Measurements from ENCODE around the gene INTS11. TPM values are rescaled to one million over a fixed set of nuclear protein-coding genes. Genes with fewer than 3 reads are reported as not detected.

Gene INTS11
- total RNA-seq, 1 experiment from 2014 or later, result 103 TPM

DNA sequence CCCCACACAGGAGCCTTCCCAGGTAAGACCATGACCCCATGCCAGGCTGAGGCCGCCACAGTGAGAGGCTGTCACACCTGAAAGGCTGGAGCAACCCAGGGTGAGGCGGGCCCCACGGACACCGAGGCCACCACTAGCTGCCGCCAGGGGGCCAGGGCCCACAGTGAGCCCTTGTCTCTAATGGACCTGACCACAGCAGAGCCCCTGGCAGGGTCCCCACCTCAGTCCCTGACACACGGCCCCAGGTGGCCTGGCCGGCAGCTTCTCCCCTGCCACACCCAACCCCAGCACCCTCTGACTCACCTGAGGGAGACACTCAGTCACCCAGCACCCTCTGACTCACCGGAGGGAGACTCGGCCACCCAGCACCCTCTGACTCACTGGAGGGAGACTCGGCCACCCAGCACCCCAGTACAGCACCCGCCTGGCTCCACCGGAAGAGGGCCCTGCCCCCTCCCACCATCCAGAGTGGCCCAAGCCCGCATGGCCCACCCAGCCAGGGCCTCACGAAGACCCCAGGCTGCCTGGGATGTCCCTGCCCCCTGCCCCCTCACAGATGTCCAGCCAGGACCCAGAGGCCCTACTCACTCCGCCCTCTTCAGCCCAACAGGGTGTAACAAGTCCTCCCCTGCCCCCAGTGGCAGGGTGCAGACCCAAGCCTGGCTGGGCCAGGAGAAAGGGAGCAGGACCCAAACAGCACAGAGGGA lies 20.3 kb upstream of the INTS11 start:
- Mint-ChIP-seq H3K36me3 (ENCODE audit: insufficient read depth, unreplicated experiment) (peaks cover 25% of the 10 kb centered on the region), H3K9me3 (ENCODE audit: unreplicated experiment) (no peaks in the 10 kb centered on the region), H3K4me1 (ENCODE audit: low read depth, unreplicated experiment) (no peaks in the 10 kb centered on the region), H3K27ac (ENCODE audit: unreplicated experiment) (no peak overlapping the region), H3K27me3 (ENCODE audit: insufficient read depth, unreplicated experiment) (no peaks in the 10 kb centered on the region), H3K4me3 (ENCODE audit: unreplicated experiment) (no peak overlapping the region)
- Histone ChIP-seq H3K9me3 (no peaks in the 10 kb centered on the region), H3K4me3 (ENCODE audit: low read depth, low read length) (no peak overlapping the region), H3K4me1 (peaks cover 14% of the 10 kb centered on the region), H3K27me3 (replicated peaks; ENCODE audit: control insufficient read depth, insufficient read depth, low read length) (no peaks in the 10 kb centered on the region), H3K36me3 (ENCODE audit: control insufficient read depth, insufficient read depth, low read length) (no peaks in the 10 kb centered on the region; the same call in none of the 2 replicates)
- ChIA-PET POLR2A (no interaction called here), CTCF (no interaction called here)
- intact Hi-C loops (cut with micrococcal nuclease; ENCODE audit: unreplicated experiment), result loop anchor here (10.0 kb wide), 1 partner anchor 160 kb away; no protein-coding TSS in a partner anchor
- no peak for DNase-seq
- BruUV-seq (replicated peaks), result no TSS peak
- TF ChIP-seq, protein P1, sequence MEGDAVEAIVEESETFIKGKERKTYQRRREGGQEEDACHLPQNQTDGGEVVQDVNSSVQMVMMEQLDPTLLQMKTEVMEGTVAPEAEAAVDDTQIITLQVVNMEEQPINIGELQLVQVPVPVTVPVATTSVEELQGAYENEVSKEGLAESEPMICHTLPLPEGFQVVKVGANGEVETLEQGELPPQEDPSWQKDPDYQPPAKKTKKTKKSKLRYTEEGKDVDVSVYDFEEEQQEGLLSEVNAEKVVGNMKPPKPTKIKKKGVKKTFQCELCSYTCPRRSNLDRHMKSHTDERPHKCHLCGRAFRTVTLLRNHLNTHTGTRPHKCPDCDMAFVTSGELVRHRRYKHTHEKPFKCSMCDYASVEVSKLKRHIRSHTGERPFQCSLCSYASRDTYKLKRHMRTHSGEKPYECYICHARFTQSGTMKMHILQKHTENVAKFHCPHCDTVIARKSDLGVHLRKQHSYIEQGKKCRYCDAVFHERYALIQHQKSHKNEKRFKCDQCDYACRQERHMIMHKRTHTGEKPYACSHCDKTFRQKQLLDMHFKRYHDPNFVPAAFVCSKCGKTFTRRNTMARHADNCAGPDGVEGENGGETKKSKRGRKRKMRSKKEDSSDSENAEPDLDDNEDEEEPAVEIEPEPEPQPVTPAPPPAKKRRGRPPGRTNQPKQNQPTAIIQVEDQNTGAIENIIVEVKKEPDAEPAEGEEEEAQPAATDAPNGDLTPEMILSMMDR (IDR thresholded peaks at IDR 0.05; ENCODE audit: insufficient read depth in 1 of 2, low read depth in 1 of 2, low read length in 1 of 2, severe bottlenecking in 1 of 2, unreplicated experiment in 1 of 2), result peak in 1 of 2 experiments; percentile 29

DNA sequence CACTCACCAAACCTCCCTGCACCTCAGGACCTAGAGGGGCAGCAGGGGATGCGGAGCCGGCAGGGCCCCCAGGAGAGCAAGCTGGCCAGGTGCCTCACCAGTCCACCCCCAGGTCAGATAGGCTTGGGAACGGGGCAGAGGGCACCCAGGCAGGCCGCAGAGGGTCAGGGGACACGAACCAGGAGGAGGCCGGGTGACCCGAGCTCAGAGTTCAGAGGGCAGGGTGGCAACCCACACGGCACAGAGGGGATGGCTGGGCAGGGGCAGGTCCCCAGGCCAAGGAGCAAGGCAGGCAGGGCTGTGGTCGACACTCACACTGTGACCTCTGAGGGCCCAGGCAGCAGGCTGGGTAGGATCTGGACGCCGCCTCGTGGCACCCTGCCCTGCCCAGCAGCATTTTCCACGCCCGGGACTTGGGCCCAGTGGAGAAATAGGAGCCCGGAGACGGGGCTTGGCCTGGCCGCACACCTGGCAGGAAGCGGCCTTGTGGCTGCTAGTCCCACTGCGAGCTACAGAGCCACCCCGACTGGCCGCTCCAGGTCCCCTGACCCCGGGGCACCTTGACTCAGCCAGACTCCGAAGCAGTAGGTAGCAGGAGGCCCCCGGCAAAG lies 19.5 kb upstream of the INTS11 start:
- POLR2A ChIA-PET, result no interaction called here
- Histone ChIP-seq H3K27me3 (replicated peaks; ENCODE audit: control insufficient read depth, insufficient read depth, low read length) (no peaks in the 10 kb centered on the region), H3K36me3 (ENCODE audit: control insufficient read depth, insufficient read depth, low read length) (no peaks in the 10 kb centered on the region; the same call in none of the 2 replicates), H3K4me1 (peaks cover 14% of the 10 kb centered on the region), H3K9me3 (no peaks in the 10 kb centered on the region), H3K4me3 (ENCODE audit: low read depth, low read length) (no peak overlapping the region)
- intact Hi-C loops (cut with micrococcal nuclease; ENCODE audit: unreplicated experiment), result loop anchor here (10.0 kb wide), 1 partner anchor 161 kb away; no protein-coding TSS in a partner anchor
- H3K4me3 Mint-ChIP-seq (ENCODE audit: unreplicated experiment), result no peak overlapping the region
- H3K4me1 Mint-ChIP-seq (ENCODE audit: low read depth, unreplicated experiment), result no peaks in the 10 kb centered on the region
- H3K36me3 Mint-ChIP-seq (ENCODE audit: insufficient read depth, unreplicated experiment), result peaks cover 27% of the 10 kb centered on the region
- H3K27ac Mint-ChIP-seq (ENCODE audit: unreplicated experiment), result no peak overlapping the region
- H3K9me3 Mint-ChIP-seq (ENCODE audit: unreplicated experiment), result no peaks in the 10 kb centered on the region
- CTCF ChIA-PET, result no interaction called here
- DNase-seq, result no peak
- BruUV-seq (replicated peaks), result no TSS peak
- TF ChIP-seq, protein P1 (IDR thresholded peaks at IDR 0.05; ENCODE audit: insufficient read depth in 1 of 2, low read depth in 1 of 2, low read length in 1 of 2, severe bottlenecking in 1 of 2, unreplicated experiment in 1 of 2), result no peak
- no peaks in the 10 kb centered on the region for H3K27me3 Mint-ChIP-seq (ENCODE audit: insufficient read depth, unreplicated experiment)

DNA sequence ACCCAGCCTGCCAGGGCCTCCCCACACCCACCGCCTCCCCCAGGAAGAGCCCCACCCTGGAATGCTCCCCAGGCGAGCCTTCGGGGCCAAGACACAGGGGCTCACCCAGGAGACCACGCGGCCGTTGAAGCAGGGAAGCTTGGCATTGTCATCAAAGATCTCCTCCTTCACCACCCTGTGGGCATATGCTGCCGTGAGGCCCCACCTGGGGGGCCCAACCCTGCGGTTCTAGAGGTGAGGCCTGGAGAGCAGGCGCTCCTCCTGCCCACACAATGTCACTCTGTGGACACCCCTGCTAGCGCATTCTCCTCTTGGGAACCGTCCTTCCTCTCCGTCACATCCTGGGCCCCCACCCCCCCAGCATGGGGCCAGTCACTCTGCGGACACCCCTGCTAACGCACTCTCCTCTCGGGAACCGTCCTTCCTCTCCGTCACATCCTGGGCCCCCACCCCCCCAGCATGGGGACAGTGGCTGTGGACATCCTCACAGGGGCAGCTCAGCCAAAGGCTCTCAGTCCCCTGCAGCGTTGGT lies 18.2 kb upstream of the INTS11 start:
- no peak for DNase-seq
- H3K4me1 ChIP-seq, result peaks cover 9% of the 10 kb centered on the region
- ChIA-PET CTCF (no interaction called here), POLR2A (no interaction called here)
- H3K4me3 ChIP-seq (ENCODE audit: low read depth, low read length), result no peak overlapping the region
- no peaks in the 10 kb centered on the region for H3K4me1 Mint-ChIP-seq (ENCODE audit: low read depth, unreplicated experiment)
- peaks cover 28% of the 10 kb centered on the region for H3K36me3 Mint-ChIP-seq (ENCODE audit: insufficient read depth, unreplicated experiment)
- no TSS peak for BruUV-seq (replicated peaks)
- no peaks in the 10 kb centered on the region for H3K27me3 ChIP-seq (replicated peaks; ENCODE audit: control insufficient read depth, insufficient read depth, low read length)
- no peak overlapping the region for H3K27ac Mint-ChIP-seq (ENCODE audit: unreplicated experiment)
- no peaks in the 10 kb centered on the region for H3K9me3 Mint-ChIP-seq (ENCODE audit: unreplicated experiment)
- intact Hi-C loops (cut with micrococcal nuclease; ENCODE audit: unreplicated experiment), result loop anchor here (10.0 kb wide), 1 partner anchor 162 kb away; no protein-coding TSS in a partner anchor
- H3K36me3 ChIP-seq (ENCODE audit: control insufficient read depth, insufficient read depth, low read length), result no peaks in the 10 kb centered on the region; the same call in none of the 2 replicates
- TF ChIP-seq, protein P1 (IDR thresholded peaks at IDR 0.05; ENCODE audit: insufficient read depth in 1 of 2, low read depth in 1 of 2, low read length in 1 of 2, severe bottlenecking in 1 of 2, unreplicated experiment in 1 of 2), result no peak
- H3K27me3 Mint-ChIP-seq (ENCODE audit: insufficient read depth, unreplicated experiment), result no peaks in the 10 kb centered on the region
- no peak overlapping the region for H3K4me3 Mint-ChIP-seq (ENCODE audit: unreplicated experiment)
- H3K9me3 ChIP-seq, result no peaks in the 10 kb centered on the region

Data from Caco-2 (cell line).